DOHH2 (cell line): ENCODE results near the gene ZDHHC5.

ENCODE experiments used
- CTCF ChIP-seq: fragments of 200-600 bp; sonication (generic); IDR thresholded peaks from one replicate; pipeline ENCODE4 v1.5.1; 2014; ENCODE audit warnings: antibody characterized with exemption, mild to moderate bottlenecking, low read depth, low read length; ENCODE audit not compliant: poor library complexity, severe bottlenecking
- EZH2phosphoT487 ChIP-seq: fragments of 200-600 bp; sonication (generic); IDR thresholded peaks from 2 replicates; pipeline ENCODE4 v1.6.1; 2017; ENCODE audit warnings: borderline replicate concordance, mild to moderate bottlenecking, antibody characterized with exemption, low read length, moderate library complexity, mixed read lengths

GRCh38 chr11:57744357-57744756 lies 76.4 kb downstream of the ZDHHC5 start:
- TF ChIP-seq CTCF, result no peak
- TF ChIP-seq EZH2phosphoT487, result no peak
